Measurements from ENCODE around the gene ADAMTS8.
A peak's percentile ranks its signal among the peaks of the same experiment; 100 is the strongest.

ADAMTS8 gene

GRCh38 chr11:130420478-130421198, 7.8 kb downstream of the ADAMTS8 start:
- DNase-seq (ENCODE audit: low read depth in 2 of 2): no peak

- no peak for DNase-seq (ENCODE audit: low read depth in 2 of 2)
Measured at GRCh38 chr11:130418756-130419155, 9.7 kb downstream of the ADAMTS8 start.

GRCh38 chr11:130418210-130418609, 10.2 kb downstream of the ADAMTS8 start:
- DNase-seq (ENCODE audit: low read depth in 2 of 2): no peak

GRCh38 chr11:130416906-130417305, 11.5 kb downstream of the ADAMTS8 start:
- DNase-seq (ENCODE audit: low read depth in 2 of 2): no peak

- no peak for DNase-seq (ENCODE audit: low read depth in 2 of 2)
Measured at GRCh38 chr11:130416530-130416882, 11.9 kb downstream of the ADAMTS8 start.

- DNase-seq (ENCODE audit: low read depth in 2 of 2): no peak
Measured at GRCh38 chr11:130415731-130416529, 12.5 kb downstream of the ADAMTS8 start.

GRCh38 chr11:130414107-130415080, 14.0 kb downstream of the ADAMTS8 start:
- DNase-seq (ENCODE audit: low read depth in 2 of 2): no peak

GRCh38 chr11:130413405-130414106, 14.9 kb downstream of the ADAMTS8 start:
- peak; percentile 44 to 58 for DNase-seq (ENCODE audit: low read depth in 2 of 2)

- no peak for DNase-seq (ENCODE audit: low read depth in 2 of 2)
Measured at GRCh38 chr11:130411223-130411622, 17.2 kb downstream of the ADAMTS8 start.

- DNase-seq (ENCODE audit: low read depth in 2 of 2): no peak
Measured at GRCh38 chr11:130409594-130410388, 18.6 kb downstream of the ADAMTS8 start.

GRCh38 chr11:130408901-130409300, 19.5 kb downstream of the ADAMTS8 start:
- no peak for DNase-seq (ENCODE audit: low read depth in 2 of 2)

GRCh38 chr11:130408401-130408890, 20.0 kb downstream of the ADAMTS8 start:
- DNase-seq (ENCODE audit: low read depth in 2 of 2): no peak

- peak in 1 of 2 experiments; percentile 66 for DNase-seq (ENCODE audit: low read depth in 2 of 2)
Measured at GRCh38 chr11:130407978-130408377, 20.4 kb downstream of the ADAMTS8 start.

- DNase-seq (ENCODE audit: low read depth in 2 of 2): no peak
Measured at GRCh38 chr11:130405428-130405827, 23.0 kb downstream of the ADAMTS8 start.

GRCh38 chr11:130404727-130405126, 23.7 kb downstream of the ADAMTS8 start:
- no peak for DNase-seq (ENCODE audit: low read depth in 2 of 2)

GRCh38 chr11:130403967-130404366, 24.4 kb downstream of the ADAMTS8 start:
- no peak for DNase-seq (ENCODE audit: low read depth in 2 of 2)

GRCh38 chr11:130403271-130403804, 25.1 kb downstream of the ADAMTS8 start:
- DNase-seq (ENCODE audit: low read depth in 2 of 2): peak; percentile 65 to 69

- DNase-seq (ENCODE audit: low read depth in 2 of 2): no peak
Measured at GRCh38 chr11:130402570-130402969, 25.8 kb downstream of the ADAMTS8 start.

- DNase-seq (ENCODE audit: low read depth in 2 of 2): peak; percentile 75 to 76
Measured at GRCh38 chr11:130400781-130401483, 27.5 kb downstream of the ADAMTS8 start.

All from fibroblast of skin of left quadriceps (primary cell).